Muscle layer of duodenum (tissue), 2 donors: ENCODE results near the gene ADPRS.

Experiments
- H3K27ac ChIP-seq: one replicate; pipeline ENCODE4 v1.7.0; 2013; ENCODE audit warnings: mild to moderate bottlenecking, low read length
- H3K27me3 ChIP-seq: one replicate; pipeline ENCODE4 v1.7.0; 2013; ENCODE audit warnings: low read depth, mild to moderate bottlenecking, control low read depth, low read length
- H3K36me3 ChIP-seq, 2 donors: one replicate each; pipeline ENCODE4 v1.7.0; 2013; ENCODE audit warnings: low read length in 2 of 2, control low read depth in 1 of 2, mild to moderate bottlenecking in 1 of 2; ENCODE audit not compliant: insufficient read depth in 2 of 2, control insufficient read depth in 1 of 2
- H3K4me1 ChIP-seq, 2 donors: one replicate each; pipeline ENCODE4 v1.7.0; 2013; ENCODE audit warnings: low read length in 2 of 2, mild to moderate bottlenecking in 2 of 2, control low read depth in 1 of 2, moderate library complexity in 1 of 2; ENCODE audit not compliant: insufficient read depth in 2 of 2, control insufficient read depth in 1 of 2
- H3K4me3 ChIP-seq, 2 donors: one replicate each; pipeline ENCODE4 v1.7.0; 2013; ENCODE audit warnings: low read length in 2 of 2, low read depth in 1 of 2, mild to moderate bottlenecking in 1 of 2
- H3K9me3 ChIP-seq, 2 donors: one replicate each; pipeline ENCODE4 v1.7.0; 2013; ENCODE audit warnings: low read length in 2 of 2, control low read depth in 1 of 2, mild to moderate bottlenecking in 1 of 2; ENCODE audit not compliant: control insufficient read depth in 1 of 2
- donor health status: healthy.

ADPRS gene

GRCh38 chr1:36088577-36089392 lies at the start of gene ADPRS:
TSS of gene ADPRS (plus strand) at chr1:36088892. CDS start at chr1:36088905, 13 bp downstream.
- Histone ChIP-seq H3K4me1 (peaks cover 0 to 39% of the 10 kb centered on the region in 2 donors), H3K9me3 (no peaks in the 10 kb centered on the region), H3K27ac (peak within 1 kb of the TSS; percentile 83), H3K4me3 (peak within 1 kb of the TSS; percentile 94 to 95), H3K36me3 (peaks cover 21 to 28% of the 10 kb centered on the region in 2 donors), H3K27me3 (no peaks in the 10 kb centered on the region)

- Histone ChIP-seq H3K27me3 (no peaks in the 10 kb centered on the region), H3K27ac (no peak overlapping the region), H3K4me3 (no peak overlapping the region), H3K4me1 (no peaks in the 10 kb centered on the region), H3K36me3 (peaks cover 34 to 58% of the 10 kb centered on the region in 2 donors), H3K9me3 (no peaks in the 10 kb centered on the region)
Measured at GRCh38 chr1:36040238-36040637, 48.5 kb upstream of the ADPRS start.

GRCh38 chr1:36051821-36052220 lies 36.9 kb upstream of the ADPRS start:
- no peaks in the 10 kb centered on the region for H3K4me1 ChIP-seq
- peaks cover 9 to 34% of the 10 kb centered on the region in 2 donors for H3K36me3 ChIP-seq
- H3K4me3 ChIP-seq: no peak overlapping the region
- H3K27ac ChIP-seq: no peak overlapping the region
- H3K27me3 ChIP-seq: no peaks in the 10 kb centered on the region
- no peaks in the 10 kb centered on the region for H3K9me3 ChIP-seq

- no peaks in the 10 kb centered on the region for H3K4me1 ChIP-seq
- no peak overlapping the region for H3K4me3 ChIP-seq
- H3K27me3 ChIP-seq: no peaks in the 10 kb centered on the region
- no peaks in the 10 kb centered on the region for H3K9me3 ChIP-seq
- H3K36me3 ChIP-seq: peaks cover 0 to 16% of the 10 kb centered on the region in 2 donors
- H3K27ac ChIP-seq: no peak overlapping the region
Measured at GRCh38 chr1:36053978-36054377, 34.7 kb upstream of the ADPRS start.

GRCh38 chr1:36055706-36056105 lies 33.0 kb upstream of the ADPRS start:
- H3K27ac ChIP-seq: no peak overlapping the region
- no peaks in the 10 kb centered on the region for H3K4me1 ChIP-seq
- no peak overlapping the region for H3K4me3 ChIP-seq

GRCh38 chr1:36062315-36062714 lies 26.4 kb upstream of the ADPRS start:
- H3K27ac ChIP-seq: no peak overlapping the region

More at GRCh38 chr1:36055706-36056105, 33.0 kb upstream of the ADPRS start:
- no peaks in the 10 kb centered on the region for H3K27me3 ChIP-seq
- H3K36me3 ChIP-seq: peaks cover 0 to 10% of the 10 kb centered on the region in 2 donors
- no peaks in the 10 kb centered on the region for H3K9me3 ChIP-seq

GRCh38 chr1:36067871-36068270 lies 20.8 kb upstream of the ADPRS start:
- Histone ChIP-seq H3K27ac (no peak overlapping the region), H3K27me3 (no peaks in the 10 kb centered on the region), H3K9me3 (no peaks in the 10 kb centered on the region), H3K36me3 (no peaks in the 10 kb centered on the region), H3K4me1 (no peaks in the 10 kb centered on the region), H3K4me3 (no peak overlapping the region)

More at GRCh38 chr1:36062315-36062714, 26.4 kb upstream of the ADPRS start:
- Histone ChIP-seq H3K4me1 (no peaks in the 10 kb centered on the region), H3K36me3 (no peaks in the 10 kb centered on the region), H3K9me3 (no peaks in the 10 kb centered on the region), H3K27me3 (no peaks in the 10 kb centered on the region), H3K4me3 (no peak overlapping the region)

- no peaks in the 10 kb centered on the region for H3K4me1 ChIP-seq
- H3K27ac ChIP-seq: no peak overlapping the region
- no peaks in the 10 kb centered on the region for H3K36me3 ChIP-seq
- H3K27me3 ChIP-seq: no peaks in the 10 kb centered on the region
- no peaks in the 10 kb centered on the region for H3K9me3 ChIP-seq
- no peak overlapping the region for H3K4me3 ChIP-seq
Measured at GRCh38 chr1:36068866-36069265, 19.8 kb upstream of the ADPRS start.

GRCh38 chr1:36070349-36070748 lies 18.3 kb upstream of the ADPRS start:
- H3K9me3 ChIP-seq: no peaks in the 10 kb centered on the region
- H3K4me3 ChIP-seq: no peak overlapping the region
- H3K27me3 ChIP-seq: no peaks in the 10 kb centered on the region
- no peak overlapping the region for H3K27ac ChIP-seq
- H3K36me3 ChIP-seq: no peaks in the 10 kb centered on the region
- H3K4me1 ChIP-seq: no peaks in the 10 kb centered on the region

- H3K9me3 ChIP-seq: no peaks in the 10 kb centered on the region
- no peak overlapping the region for H3K4me3 ChIP-seq
- no peak overlapping the region for H3K27ac ChIP-seq
- H3K36me3 ChIP-seq: no peaks in the 10 kb centered on the region
- no peaks in the 10 kb centered on the region for H3K27me3 ChIP-seq
- no peaks in the 10 kb centered on the region for H3K4me1 ChIP-seq
Measured at GRCh38 chr1:36076979-36077573, 11.6 kb upstream of the ADPRS start.

GRCh38 chr1:36080236-36080635 lies 8.5 kb upstream of the ADPRS start:
- no peaks in the 10 kb centered on the region for H3K36me3 ChIP-seq
- H3K27me3 ChIP-seq: no peaks in the 10 kb centered on the region
- no peaks in the 10 kb centered on the region for H3K9me3 ChIP-seq
- peaks cover 0 to 10% of the 10 kb centered on the region in 2 donors for H3K4me1 ChIP-seq
- no peak overlapping the region for H3K4me3 ChIP-seq
- H3K27ac ChIP-seq: no peak overlapping the region
